Osteoblast (primary cell): ENCODE data around the gene TTBK1. TPM values are rescaled to one million over a fixed set of nuclear protein-coding genes. Genes with fewer than 3 reads are reported as not detected.

ENCODE experiments used
- DNase-seq: peaks from one replicate; pipeline ENCODE4 v3.0.0; 2011; ENCODE audit warnings: low spot score, mixed read lengths; ENCODE audit not compliant: insufficient read length; ENCODE audit errors: missing footprints
- H2AFZ ChIP-seq: 2 replicates; pipeline ENCODE4 v1.6.0; 2011; ENCODE audit warnings: mild to moderate bottlenecking, low read length
- H3K27ac ChIP-seq: 2 replicates; pipeline ENCODE4 v1.5.1; 2011; ENCODE audit warnings: mild to moderate bottlenecking, low read depth, low read length, moderate library complexity
- H3K27me3 ChIP-seq: 2 replicates; pipeline ENCODE4 v1.6.0; 2012; ENCODE audit warnings: mild to moderate bottlenecking, control low read depth, inconsistent platforms, low read length, moderate library complexity; ENCODE audit not compliant: insufficient read depth
- H3K36me3 ChIP-seq: 2 replicates; pipeline ENCODE4 v1.5.1; 2011; ENCODE audit warnings: mild to moderate bottlenecking, low read length, control low read depth, moderate library complexity; ENCODE audit not compliant: insufficient read depth
- H3K4me1 ChIP-seq: 2 replicates; pipeline ENCODE4 v1.5.1; 2011; ENCODE audit warnings: mild to moderate bottlenecking, low read length, control low read depth, moderate library complexity; ENCODE audit not compliant: insufficient read depth
- H3K4me2 ChIP-seq: 2 replicates; pipeline ENCODE4 v1.6.0; 2011; ENCODE audit warnings: mild to moderate bottlenecking, low read length; ENCODE audit not compliant: insufficient read depth
- H3K4me3 ChIP-seq: fragments of 200-600 bp; sonication (generic); 3 replicates; pipeline ENCODE4 v1.5.1; 2012; ENCODE audit warnings: mild to moderate bottlenecking, low read length, inconsistent platforms; ENCODE audit not compliant: insufficient read depth
- H3K79me2 ChIP-seq: 2 replicates; pipeline ENCODE4 v1.6.0; 2012; ENCODE audit warnings: mild to moderate bottlenecking, low read length, control low read depth, inconsistent platforms; ENCODE audit not compliant: insufficient read depth
- H3K9me3 ChIP-seq: 2 replicates; pipeline ENCODE4 v1.5.1; 2011; ENCODE audit warnings: low read depth, low read length, control low read depth
- H4K20me1 ChIP-seq: 2 replicates; pipeline ENCODE4 v1.6.0; 2012; ENCODE audit warnings: mild to moderate bottlenecking, low read length, control low read depth; ENCODE audit not compliant: insufficient read depth
- CTCF ChIP-seq: IDR thresholded peaks from 2 replicates; pipeline ENCODE4 v1.5.1; 2011; ENCODE audit warnings: mild to moderate bottlenecking, low read depth, low read length, moderate library complexity; ENCODE audit errors: extremely low read depth
- total RNA-seq: library from RNA; depleted of rRNA; stranded (reverse); fragments of >200 nt; gene quantifications from 2 replicates; pipeline ENCODE4 v1.2.3, GENCODE V29; 2012

TTBK1 gene
- total RNA-seq, 1 donor, result under 0.01 TPM

- no peak overlapping the region for H3K4me3 ChIP-seq
- H3K79me2 ChIP-seq, result no peaks in the 10 kb centered on the region
- no peak overlapping the region for H3K4me2 ChIP-seq
- DNase-seq, result no peak
- no peaks in the 10 kb centered on the region for H3K36me3 ChIP-seq
- H3K27ac ChIP-seq, result no peak overlapping the region
- H4K20me1 ChIP-seq, result no peaks in the 10 kb centered on the region
- H3K4me1 ChIP-seq, result no peaks in the 10 kb centered on the region
- no peak for TF ChIP-seq CTCF
- no peak overlapping the region for H2AFZ ChIP-seq
- H3K27me3 ChIP-seq, result no peaks in the 10 kb centered on the region
- no peaks in the 10 kb centered on the region for H3K9me3 ChIP-seq
Measured at GRCh38 chr6:43331470-43331869, 88.2 kb downstream of the TTBK1 start.

DNA sequence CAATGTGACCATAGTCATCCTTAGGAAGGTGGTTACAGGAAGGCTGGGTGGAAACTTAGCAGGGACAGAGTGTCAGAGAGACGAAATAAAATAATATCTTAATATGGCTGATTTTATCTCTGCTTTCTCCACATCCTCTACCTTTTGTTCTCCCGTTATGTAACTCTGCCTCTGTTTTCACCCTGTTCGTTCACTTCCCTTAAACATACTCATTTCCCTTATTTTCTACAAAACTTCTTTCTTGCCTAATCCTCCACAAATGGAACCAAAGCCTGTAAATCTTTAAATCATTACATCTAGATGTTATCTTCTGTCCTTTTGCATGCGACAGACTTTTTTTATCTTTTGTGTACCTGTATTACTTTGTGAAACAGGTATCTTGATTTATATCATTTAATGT is 88.6 kb downstream of the TTBK1 start:
- TF ChIP-seq CTCF, result no peak
- Histone ChIP-seq H3K4me1 (no peaks in the 10 kb centered on the region), H2AFZ (no peak overlapping the region), H3K4me3 (no peak overlapping the region), H3K27me3 (no peaks in the 10 kb centered on the region), H3K79me2 (no peaks in the 10 kb centered on the region), H3K27ac (no peak overlapping the region), H3K9me3 (no peaks in the 10 kb centered on the region), H4K20me1 (no peaks in the 10 kb centered on the region), H3K36me3 (no peaks in the 10 kb centered on the region), H3K4me2 (no peak overlapping the region)
- no peak for DNase-seq

- no peaks in the 10 kb centered on the region for H4K20me1 ChIP-seq
- no peak overlapping the region for H2AFZ ChIP-seq
- H3K4me2 ChIP-seq, result no peak overlapping the region
Measured at GRCh38 chr6:43334466-43335095, 91.3 kb downstream of the TTBK1 start.

GRCh38 chr6:43335469-43335868 is 92.2 kb downstream of the TTBK1 start:
- Histone ChIP-seq H3K79me2 (no peaks in the 10 kb centered on the region), H3K27me3 (no peaks in the 10 kb centered on the region), H3K4me1 (no peaks in the 10 kb centered on the region)

More at GRCh38 chr6:43334466-43335095, 91.3 kb downstream of the TTBK1 start:
- no peak overlapping the region for H3K4me3 ChIP-seq
- H3K27ac ChIP-seq, result no peak overlapping the region
- no peaks in the 10 kb centered on the region for H3K27me3 ChIP-seq
- no peaks in the 10 kb centered on the region for H3K4me1 ChIP-seq
- no peaks in the 10 kb centered on the region for H3K9me3 ChIP-seq
- H3K79me2 ChIP-seq, result no peaks in the 10 kb centered on the region
- DNase-seq, result no peak
- TF ChIP-seq CTCF, result peak; percentile 67
- H3K36me3 ChIP-seq, result peaks cover 10% of the 10 kb centered on the region

More at GRCh38 chr6:43335469-43335868, 92.2 kb downstream of the TTBK1 start:
- H3K36me3 ChIP-seq, result peaks cover 19% of the 10 kb centered on the region
- no peak overlapping the region for H3K27ac ChIP-seq
- no peaks in the 10 kb centered on the region for H3K9me3 ChIP-seq
- no peak overlapping the region for H3K4me2 ChIP-seq
- no peak overlapping the region for H3K4me3 ChIP-seq
- TF ChIP-seq CTCF, result no peak
- H2AFZ ChIP-seq, result no peak overlapping the region
- no peaks in the 10 kb centered on the region for H4K20me1 ChIP-seq
- DNase-seq, result no peak
